Endothelial cell of umbilical vein (primary cell): ENCODE data around the gene FDX1. TPM values are rescaled to one million over a fixed set of nuclear protein-coding genes. Genes with fewer than 3 reads are reported as not detected.

Experiments used
- BruUV-seq: library from RNA; stranded (reverse); fragments of 400-500 nt; replicated peaks from 2 replicates; lab custom pipeline; 2021; lab: Mats Ljungman, UMichigan
- CTCF ChIA-PET: fragments of 300-600, 350-600 bp; sonication (Branson Sonifier 250); formaldehyde crosslinking; loops from one replicate; lab custom pipeline; 2021; ENCODE audit warnings: antibody characterized with exemption, inconsistent platforms; lab: Charles Lee
- POLR2A ChIA-PET: fragments of 300-600, 350-600 bp; sonication (Branson Sonifier 250); formaldehyde crosslinking; loops from one replicate; lab custom pipeline; 2021; ENCODE audit warnings: antibody characterized with exemption, inconsistent platforms; lab: Charles Lee
- DNase-seq: peaks from one replicate; pipeline ENCODE4 v3.0.0-alpha.2; 2011; ENCODE audit warnings: low read depth, low spot score
- FAIRE-seq: peaks from 2 replicates; lab custom pipeline; 2011; peaks lifted over from hg19 to GRCh38; lab: Jason Lieb, UNC
- H2AFZ ChIP-seq: 2 replicates; pipeline ENCODE4 v1.6.0; 2012; ENCODE audit warnings: low read depth, low read length, control low read depth, inconsistent platforms
- H3K27ac ChIP-seq: 2 replicates; pipeline ENCODE4 v1.5.1; 2011; ENCODE audit warnings: low read depth, mild to moderate bottlenecking, control low read depth, low read length, moderate library complexity; ENCODE audit not compliant: insufficient read depth
- H3K27me3 ChIP-seq, 2 experiments: 2 replicates each; pipeline versions ENCODE4 v1.6.0 to v1.6.1; 2011; ENCODE audit warnings: low read length in 2 of 2, mixed read lengths in 1 of 2; ENCODE audit not compliant: control insufficient read depth in 2 of 2, insufficient read depth in 2 of 2
- H3K36me3 ChIP-seq, 2 experiments: 2 replicates in 1 of 2; 3 replicates in 1 of 2; pipeline ENCODE4 v1.5.1; 2011; ENCODE audit warnings: low read length in 2 of 2, mild to moderate bottlenecking in 1 of 2, moderate library complexity in 1 of 2; ENCODE audit not compliant: control insufficient read depth in 2 of 2, insufficient read depth in 2 of 2; ENCODE audit errors: extremely low read depth in 1 of 2
- H3K4me1 ChIP-seq: 3 replicates; pipeline ENCODE4 v1.5.1; 2011; ENCODE audit warnings: mild to moderate bottlenecking, low read length; ENCODE audit not compliant: control insufficient read depth, insufficient read depth; ENCODE audit errors: extremely low read depth
- H3K4me2 ChIP-seq: 2 replicates; pipeline ENCODE4 v1.6.1; 2011; ENCODE audit warnings: low read length, control low read depth, mixed read lengths; ENCODE audit not compliant: insufficient read depth
- H3K4me3 ChIP-seq, 3 experiments: fragments of 200-600 bp in 1 of 3; sonication (generic), shearing (Covaris generic) in 1 of 3; replicated peaks in 1 of 3; 2 replicates each; pipeline ENCODE4 v1.5.1; 2011 to 2016; ENCODE audit warnings: control low read depth in 3 of 3, low read length in 3 of 3, mild to moderate bottlenecking in 2 of 3, inconsistent platforms in 1 of 3, low read depth in 1 of 3, moderate library complexity in 1 of 3; ENCODE audit not compliant: insufficient read depth in 1 of 3
- H3K79me2 ChIP-seq: 2 replicates; pipeline ENCODE4 v1.6.0; 2012; ENCODE audit warnings: low read length, inconsistent platforms; ENCODE audit not compliant: control insufficient read depth, insufficient read depth
- H3K9ac ChIP-seq: replicated peaks from 2 replicates; pipeline ENCODE3; 2011; ENCODE audit warnings: low read length, control low read depth; ENCODE audit not compliant: insufficient read depth; ENCODE audit errors: extremely low read depth
- H3K9me1 ChIP-seq: replicated peaks from 3 replicates; pipeline ENCODE4 v1.6.0; 2011; ENCODE audit warnings: mild to moderate bottlenecking, low read length; ENCODE audit not compliant: control insufficient read depth, insufficient read depth; ENCODE audit errors: extremely low read depth
- H3K9me3 ChIP-seq: replicated peaks from 2 replicates; pipeline ENCODE4 v1.5.1; 2012; ENCODE audit warnings: low read length, inconsistent platforms; ENCODE audit not compliant: control insufficient read depth, insufficient read depth
- H4K20me1 ChIP-seq: replicated peaks from 2 replicates; pipeline ENCODE3; 2011; ENCODE audit warnings: mild to moderate bottlenecking, low read length; ENCODE audit not compliant: control insufficient read depth, insufficient read depth; ENCODE audit errors: extremely low read depth
- EZH2 ChIP-seq: IDR thresholded peaks from 2 replicates; pipeline ENCODE4 v1.6.1; 2012; ENCODE audit warnings: borderline replicate concordance, low read depth, mild to moderate bottlenecking, moderate library complexity, low read length, inconsistent platforms; ENCODE audit not compliant: severe bottlenecking
- FOS ChIP-seq: IDR thresholded peaks from 2 replicates; pipeline ENCODE4 v1.6.1; 2011; ENCODE audit warnings: mild to moderate bottlenecking, low read length, moderate library complexity, borderline replicate concordance; ENCODE audit not compliant: insufficient read depth
- GATA2 ChIP-seq: IDR thresholded peaks from 2 replicates; pipeline ENCODE4 v1.7.0; 2011; ENCODE audit warnings: low read depth, mild to moderate bottlenecking, moderate library complexity, mixed read lengths, low read length; ENCODE audit not compliant: insufficient read length, insufficient read depth
- JUN ChIP-seq: IDR thresholded peaks from 2 replicates; pipeline ENCODE4 v1.6.1; 2011; ENCODE audit warnings: borderline replicate concordance, low read depth; ENCODE audit not compliant: insufficient read length, insufficient read depth
- MYC ChIP-seq: IDR thresholded peaks from one replicate; pipeline ENCODE4 v1.6.1; 2011; ENCODE audit warnings: mild to moderate bottlenecking, low read depth, low read length
- POLR2A ChIP-seq: IDR thresholded peaks from 2 replicates; pipeline ENCODE4 v1.6.1; 2012; ENCODE audit warnings: low read depth, mild to moderate bottlenecking, control low read depth, low read length
- POLR2AphosphoS5 ChIP-seq: IDR thresholded peaks from 2 replicates; pipeline ENCODE4 v1.6.1; 2012; ENCODE audit warnings: low read depth, mild to moderate bottlenecking, control low read depth, low read length, moderate library complexity; ENCODE audit not compliant: insufficient read depth
- dilution Hi-C: fragments of 300-500 bp; cut with MboI; formaldehyde crosslinking; loops from one replicate; pipeline ENCODE4 v1.15.0; 2019; ENCODE audit warnings: low sequenced_read_pairs; ENCODE audit not compliant: extremely low pct_ligation_motif_present
- intact Hi-C: fragments of 100-400 bp; cut with micrococcal nuclease; formaldehyde crosslinking; loops from one replicate; pipeline ENCODE4 v1.10.0; 2022
- polyA plus RNA-seq, 4 experiments: library from polyadenylated mRNA; depleted of rRNA in 3 of 4; stranded (reverse) in 3 of 4; unstranded in 1 of 4; fragments of >200 nt; gene quantifications; 2 replicates each; pipeline versions ENCODE4 v1.2.1 to v1.2.3, GENCODE V29; 2011 to 2012; ENCODE audit warnings: missing spikeins in 1 of 4
- total RNA-seq: library from RNA; stranded (reverse); gene quantifications from 2 replicates; pipeline ENCODE4 v1.2.3, GENCODE V29; 2021
- TF ChIP-seq, protein P1 (sequence below): IDR thresholded peaks from 2 replicates; pipeline ENCODE4 v1.6.1; 2011; ENCODE audit not compliant: insufficient read depth, insufficient read length
- TF ChIP-seq, protein P2 (sequence below), 2 donors: IDR thresholded peaks; 1 replicate in 1 of 2; 2 replicates in 1 of 2; pipeline ENCODE4 v1.5.1; 2011; ENCODE audit warnings: low read length in 2 of 2, mild to moderate bottlenecking in 2 of 2, moderate library complexity in 2 of 2, control low read depth in 1 of 2, inconsistent platforms in 1 of 2, low read depth in 1 of 2; ENCODE audit not compliant: insufficient read depth in 1 of 2; ENCODE audit errors: extremely low read depth in 1 of 2

The FDX1 gene
- total and polyA plus RNA-seq, 2 donors (not counting 3 experiments of a cell fraction or from before 2014, with no cell fraction given) = 4.7 to 11.0 TPM

DNA sequence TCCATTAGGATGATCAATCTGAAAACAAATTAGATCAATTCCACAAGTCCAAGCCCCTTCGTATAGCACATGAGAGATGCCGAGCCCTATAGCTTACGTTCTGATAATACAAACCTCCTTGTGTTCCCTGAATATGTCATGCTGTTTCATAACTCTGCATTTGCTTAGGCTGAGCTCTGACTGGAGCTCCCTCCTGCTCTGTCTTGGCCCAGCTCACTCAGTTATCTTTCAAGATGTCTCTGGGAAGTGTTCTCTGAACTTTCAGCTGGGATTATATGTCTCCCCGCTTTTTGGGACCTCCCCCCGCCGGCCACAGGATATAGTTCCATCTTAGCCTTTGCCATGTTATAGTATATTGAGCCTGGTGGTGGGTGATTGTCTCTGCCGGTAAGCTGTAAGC is 44.0 kb downstream of the FDX1 start:
- H4K20me1 ChIP-seq = no peaks in the 10 kb centered on the region
- no peaks in the 10 kb centered on the region for H3K27me3 ChIP-seq
- peaks cover 8% of the 10 kb centered on the region for H3K4me1 ChIP-seq
- no peak overlapping the region for H3K4me2 ChIP-seq
- no peak overlapping the region for H2AFZ ChIP-seq
- FAIRE-seq = no peak
- H3K36me3 ChIP-seq = no peaks in the 10 kb centered on the region
- H3K79me2 ChIP-seq = no peaks in the 10 kb centered on the region
- H3K4me3 ChIP-seq = no peak overlapping the region
- ChIA-PET POLR2A (no interaction called here), CTCF (interaction anchor here (1.2 kb wide), 1 partner anchor 11 kb away, joined by 4 read pairs; no protein-coding TSS in a partner anchor)
- intact Hi-C loops = no loop called here
- DNase-seq = no peak
- no peak overlapping the region for H3K9ac ChIP-seq
- BruUV-seq = no TSS peak
- no peaks in the 10 kb centered on the region for H3K9me3 ChIP-seq
- TF ChIP-seq JUN = no peak
- no peak for TF ChIP-seq EZH2
- no peak for TF ChIP-seq POLR2A
- TF ChIP-seq, protein P1, sequence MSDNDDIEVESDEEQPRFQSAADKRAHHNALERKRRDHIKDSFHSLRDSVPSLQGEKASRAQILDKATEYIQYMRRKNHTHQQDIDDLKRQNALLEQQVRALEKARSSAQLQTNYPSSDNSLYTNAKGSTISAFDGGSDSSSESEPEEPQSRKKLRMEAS = no peak
- no peak for TF ChIP-seq FOS
- TF ChIP-seq MYC = no peak
- no peak for TF ChIP-seq POLR2AphosphoS5
- TF ChIP-seq GATA2 = no peak
- TF ChIP-seq, protein P2, sequence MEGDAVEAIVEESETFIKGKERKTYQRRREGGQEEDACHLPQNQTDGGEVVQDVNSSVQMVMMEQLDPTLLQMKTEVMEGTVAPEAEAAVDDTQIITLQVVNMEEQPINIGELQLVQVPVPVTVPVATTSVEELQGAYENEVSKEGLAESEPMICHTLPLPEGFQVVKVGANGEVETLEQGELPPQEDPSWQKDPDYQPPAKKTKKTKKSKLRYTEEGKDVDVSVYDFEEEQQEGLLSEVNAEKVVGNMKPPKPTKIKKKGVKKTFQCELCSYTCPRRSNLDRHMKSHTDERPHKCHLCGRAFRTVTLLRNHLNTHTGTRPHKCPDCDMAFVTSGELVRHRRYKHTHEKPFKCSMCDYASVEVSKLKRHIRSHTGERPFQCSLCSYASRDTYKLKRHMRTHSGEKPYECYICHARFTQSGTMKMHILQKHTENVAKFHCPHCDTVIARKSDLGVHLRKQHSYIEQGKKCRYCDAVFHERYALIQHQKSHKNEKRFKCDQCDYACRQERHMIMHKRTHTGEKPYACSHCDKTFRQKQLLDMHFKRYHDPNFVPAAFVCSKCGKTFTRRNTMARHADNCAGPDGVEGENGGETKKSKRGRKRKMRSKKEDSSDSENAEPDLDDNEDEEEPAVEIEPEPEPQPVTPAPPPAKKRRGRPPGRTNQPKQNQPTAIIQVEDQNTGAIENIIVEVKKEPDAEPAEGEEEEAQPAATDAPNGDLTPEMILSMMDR (IDR thresholded peaks at IDR 0.05; ENCODE audit: extremely low read depth in 1 of 2, insufficient read depth in 1 of 2, low read depth in 1 of 2, low read length in 2 of 2) = no peak
- H3K9me1 ChIP-seq = no peaks in the 10 kb centered on the region
- no peak overlapping the region for H3K27ac ChIP-seq
- dilution Hi-C loops = no loop called here
